Gastroesophageal sphincter (tissue), 4 donors: ENCODE results near the gene TAS2R42. TPM values are rescaled to one million over a fixed set of nuclear protein-coding genes. Genes with fewer than 3 reads are reported as not detected.

Experiments
- ATAC-seq: fragments of 150-250 bp; one replicate; pipeline ENCODE4 v1.9.1; 2016; ENCODE audit warnings: mild to moderate bottlenecking, moderate library complexity
- H3K27ac ChIP-seq, 4 donors: fragments of 200-600 bp; sonication (generic) in 3 of 4; 1 replicate in 3 of 4; 2 replicates in 1 of 4; pipeline ENCODE4 v1.5.1; 2016 to 2019
- H3K27me3 ChIP-seq: fragments of 200-600 bp; sonication (generic); one replicate; pipeline ENCODE4 v1.5.1; 2019
- H3K36me3 ChIP-seq, 2 donors: fragments of 200-600 bp; sonication (generic); one replicate each; pipeline ENCODE4 v1.5.1; 2019; ENCODE audit warnings: control low read depth in 1 of 2
- H3K4me1 ChIP-seq, 3 donors: fragments of 200-600 bp; sonication (generic); 1 replicate in 2 of 3; 2 replicates in 1 of 3; pipeline ENCODE4 v1.5.1; 2016 to 2019; ENCODE audit warnings: control low read depth in 2 of 3
- H3K4me3 ChIP-seq, 2 donors: fragments of 200-600 bp; sonication (generic); one replicate each; pipeline ENCODE4 v1.5.1; 2019; ENCODE audit warnings: mild to moderate bottlenecking in 1 of 2, moderate library complexity in 1 of 2
- H3K9me3 ChIP-seq, 3 donors: fragments of 200-600 bp; sonication (generic); one replicate each; pipeline ENCODE4 v1.5.1; 2017 to 2019; ENCODE audit warnings: control low read depth in 2 of 3
- CTCF ChIP-seq, 4 experiments: fragments of 200-600 bp in 2 of 4; fragments of 450-650 bp in 2 of 4; sonication (generic) in 1 of 4; IDR thresholded peaks; one replicate each; pipeline ENCODE4 v1.5.1; 2017 to 2019; ENCODE audit warnings: antibody characterized with exemption in 4 of 4, mild to moderate bottlenecking in 2 of 4, moderate library complexity in 2 of 4
- EP300 ChIP-seq: sonication (generic); formaldehyde crosslinking; IDR thresholded peaks from one replicate; pipeline ENCODE4 v1.6.1; 2017; ENCODE audit warnings: antibody characterized with exemption, mild to moderate bottlenecking
- POLR2A ChIP-seq, 2 donors: fragments of 450-650 bp; IDR thresholded peaks; one replicate each; pipeline ENCODE4 v1.6.1; 2017; ENCODE audit warnings: antibody characterized with exemption in 2 of 2, mild to moderate bottlenecking in 2 of 2, moderate library complexity in 1 of 2
- POLR2AphosphoS5 ChIP-seq: sonication (generic); formaldehyde crosslinking; IDR thresholded peaks from one replicate; pipeline ENCODE4 v1.6.1; 2017; ENCODE audit warnings: antibody characterized with exemption
- WGBS, 2 donors: methylation state at CpG; one replicate each; pipeline ENCODE4 v1.1.5; 2018; ENCODE audit warnings: low coverage in 1 of 2; 5-methylcytosine and 5-hydroxymethylcytosine counted together
- total RNA-seq, 4 donors: library from RNA; depleted of rRNA; stranded (reverse); fragments of >200 nt; gene quantifications; one replicate each; pipeline ENCODE4 v1.1.0, GENCODE V29; 2016

Gene TAS2R42
- total RNA-seq, 4 donors from 2014 or later, result not detected

- Histone ChIP-seq H3K36me3 (no peaks in the 10 kb centered on the region), H3K27me3 (no peaks in the 10 kb centered on the region), H3K9me3 (no peaks in the 10 kb centered on the region), H3K27ac (no peak overlapping the region), H3K4me1 (peaks cover 10 to 43% (median 20%) of the 10 kb centered on the region in 3 donors), H3K4me3 (no peak overlapping the region)
- TF ChIP-seq CTCF (IDR thresholded peaks at IDR 0.05), result no peak
- no peak for TF ChIP-seq POLR2A (IDR thresholded peaks at IDR 0.05)
- no peak for TF ChIP-seq EP300
- no peak for TF ChIP-seq POLR2AphosphoS5
- 84 to 90% methylated on average over 1 to 2 of the region's 2 CpGs for WGBS, 2 donors
- no peak for ATAC-seq
Observed at GRCh38 chr12:11174022-11174421, 12.7 kb downstream of the TAS2R42 start.

GRCh38 chr12:11171969-11172675, 14.6 kb downstream of the TAS2R42 start:
- Histone ChIP-seq H3K27me3 (no peaks in the 10 kb centered on the region), H3K4me1 (peaks cover 10 to 58% (median 23%) of the 10 kb centered on the region in 3 donors), H3K27ac (peak overlapping the region; percentile 39 to 96 (median 91)), H3K4me3 (peak overlapping the region; percentile 62 to 90), H3K36me3 (no peaks in the 10 kb centered on the region), H3K9me3 (no peaks in the 10 kb centered on the region)
- TF ChIP-seq POLR2A (IDR thresholded peaks at IDR 0.05) (no peak), EP300 (no peak), CTCF (IDR thresholded peaks at IDR 0.05) (no peak), POLR2AphosphoS5 (no peak)
- ATAC-seq, result no peak
- 3% methylated on average over 9 to 10 of the region's 10 CpGs for WGBS, 2 donors

DNA sequence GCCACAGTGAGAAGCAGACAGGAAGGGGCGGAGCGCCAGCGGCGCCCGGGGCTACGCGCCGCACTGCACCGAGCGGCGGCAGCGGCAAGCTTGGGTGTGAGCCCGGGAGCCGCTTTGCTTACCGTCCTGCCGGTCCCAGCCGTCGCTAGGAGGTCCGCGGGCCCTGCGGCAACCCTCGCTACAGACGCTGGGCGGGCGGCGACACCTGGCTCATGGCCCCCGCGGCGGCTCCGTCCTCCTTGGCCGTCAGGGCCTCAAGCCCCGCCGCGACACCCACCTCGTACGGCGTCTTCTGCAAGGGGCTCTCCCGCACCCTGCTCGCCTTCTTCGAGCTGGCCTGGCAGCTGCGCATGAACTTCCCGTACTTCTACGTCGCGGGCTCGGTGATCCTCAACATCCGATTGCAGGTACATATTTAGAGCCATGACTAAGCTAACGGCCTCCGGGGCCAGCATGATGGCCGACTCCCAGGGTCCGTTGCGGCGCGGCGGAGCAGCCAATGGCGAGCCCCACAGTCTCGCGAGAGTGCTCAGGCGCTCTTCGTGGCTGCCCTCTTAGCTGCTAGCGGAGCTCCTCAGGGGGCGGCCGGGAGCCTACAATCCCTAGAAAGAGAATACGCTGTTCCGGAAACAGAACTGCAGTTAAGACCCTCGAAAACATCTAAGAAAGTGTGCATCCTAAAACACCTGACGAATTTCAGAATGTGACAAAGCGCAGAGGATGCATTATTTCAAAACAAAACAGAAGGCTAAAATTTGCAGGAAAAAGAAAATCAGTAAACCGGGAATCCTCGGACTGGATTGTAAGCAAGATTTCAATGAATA, 15.4 kb downstream of the TAS2R42 start, which contains the start of gene SMIM10L1:
Gene SMIM10L1, plus strand, starts transcription at position 50 of the 824 bp plus-strand sequence. Its CDS starts 163 bp downstream, at position 213.
- TF ChIP-seq POLR2AphosphoS5, result peak; percentile 76
- TF ChIP-seq EP300, result no peak
- peak in 1 of 4 experiments; percentile 1 for TF ChIP-seq CTCF (IDR thresholded peaks at IDR 0.05)
- TF ChIP-seq POLR2A (IDR thresholded peaks at IDR 0.05), result peak; percentile 53 to 65
- Histone ChIP-seq H3K4me1 (peaks cover 10 to 59% (median 23%) of the 10 kb centered on the region in 3 donors), H3K36me3 (peaks cover 0 to under 1% of the 10 kb centered on the region in 2 donors), H3K27ac (peak within 1 kb of the TSS; percentile 89 to 96 (median 91)), H3K27me3 (no peaks in the 10 kb centered on the region), H3K9me3 (no peaks in the 10 kb centered on the region), H3K4me3 (peak within 1 kb of the TSS; percentile 62 to 90)
- peak; percentile 99 for ATAC-seq
- 0% methylated on average over 3 to 13 of the region's 70 CpGs for WGBS, 2 donors

- WGBS, 2 donors, result 0 to 2% methylated on average over 4 of the region's 4 CpGs
- ATAC-seq, result no peak
- H3K4me1 ChIP-seq, result peaks cover 10 to 59% (median 23%) of the 10 kb centered on the region in 3 donors
Observed at GRCh38 chr12:11170810-11171144, 16.0 kb downstream of the TAS2R42 start.

More at GRCh38 chr12:11170810-11171144, 16.0 kb downstream of the TAS2R42 start:
- TF ChIP-seq CTCF (IDR thresholded peaks at IDR 0.05) (no peak), POLR2A (IDR thresholded peaks at IDR 0.05) (no peak), POLR2AphosphoS5 (no peak), EP300 (no peak)
- no peaks in the 10 kb centered on the region for H3K27me3 ChIP-seq
- H3K4me3 ChIP-seq, result peak overlapping the region; percentile 62 to 90
- H3K9me3 ChIP-seq, result no peaks in the 10 kb centered on the region
- H3K27ac ChIP-seq, result peak overlapping the region; percentile 89 to 96 (median 91)
- peaks cover 0 to 6% of the 10 kb centered on the region in 2 donors for H3K36me3 ChIP-seq
